ENCODE data around the gene HERC2.

GRCh38 chr15:28267727-28268126 lies 54.3 kb downstream of the HERC2 start:
- TF ChIP-seq CTCF (IDR thresholded peaks at IDR 0.05; ENCODE audit: low read depth, low read length, missing input control) = no peak
- TF ChIP-seq RAD21 (IDR thresholded peaks at IDR 0.05) = no peak
- no peak for TF ChIP-seq FOXA1 (IDR thresholded peaks at IDR 0.05)
- TF ChIP-seq MAX (IDR thresholded peaks at IDR 0.05) = no peak
- TF ChIP-seq NR2F2 (IDR thresholded peaks at IDR 0.05) = no peak
- TF ChIP-seq ATF3 (IDR thresholded peaks at IDR 0.05) = no peak
